Psoas muscle (tissue), 8 donors: ENCODE results near the gene OAS1. TPM values are rescaled to one million over a fixed set of nuclear protein-coding genes. Genes with fewer than 3 reads are reported as not detected.

Experiments
- ATAC-seq, 4 donors: fragments of 200-7000 bp; cut with Tn5 transposase; one replicate each; pipeline ENCODE4 v1.9.1; 2020; ENCODE audit warnings: moderate library complexity in 3 of 4, mild to moderate bottlenecking in 2 of 4
- DNase-seq, 2 donors: peaks; one replicate each; pipeline ENCODE4 v3.0.0-alpha.2; 2020
- H3K27ac ChIP-seq: fragments of 200-600 bp; one replicate; pipeline ENCODE4 v1.8.0; 2022
- H3K27me3 ChIP-seq, 3 donors: fragments of 200-600 bp in 1 of 3; one replicate each; pipeline versions ENCODE4 v1.6.1 to v1.8.0; 2013 to 2022; ENCODE audit warnings: low read length in 2 of 3, mild to moderate bottlenecking in 2 of 3, moderate library complexity in 1 of 3; ENCODE audit not compliant: insufficient read depth in 3 of 3
- H3K36me3 ChIP-seq, 2 donors: fragments of 200-600 bp in 1 of 2; one replicate each; pipeline versions ENCODE4 v1.6.1 to v1.8.0; 2013 to 2022; ENCODE audit warnings: low read depth in 1 of 2, mild to moderate bottlenecking in 1 of 2, moderate library complexity in 1 of 2; ENCODE audit not compliant: insufficient read depth in 1 of 2
- H3K4me1 ChIP-seq: fragments of 200-600 bp; one replicate; pipeline ENCODE4 v1.8.0; 2022
- H3K4me3 ChIP-seq: fragments of 200-600 bp; one replicate; pipeline ENCODE4 v1.8.0; 2022; ENCODE audit warnings: mild to moderate bottlenecking
- H3K9me3 ChIP-seq: fragments of 200-600 bp; one replicate; pipeline ENCODE4 v1.8.0; 2022
- WGBS, 3 donors: extraction: QIAGEN DNeasy Blood & Tissue Kit; methylation state at CpG; one replicate each; pipeline versions ENCODE4 v1.1.6 to v1.1.7; 2013; 5-methylcytosine and 5-hydroxymethylcytosine counted together
- intact Hi-C, 2 donors: fragments of 100-400 bp; cut with DNase I; formaldehyde crosslinking; loops; one replicate each; pipeline versions ENCODE4 v1.11.0 to v1.14.2; 2022
- polyA plus RNA-seq, 3 donors: library from polyadenylated mRNA; stranded (reverse); fragments of 200-250 nt; gene quantifications; one replicate each; pipeline ENCODE4 v1.2.3, GENCODE V29; 2013
- total RNA-seq, 4 donors: library from RNA; stranded (reverse); fragmentation: NEBNext Ultra II Directional in 2 of 4; extraction: Animal tissue kit (Norgen Biotek cat#: 25700) in 2 of 4; gene quantifications; one replicate each; pipeline versions ENCODE4 v1.2.1 to v1.2.4, GENCODE V29; 2021 to 2023
- TF ChIP-seq, protein P1 (sequence below): fragments of 200-600 bp; IDR thresholded peaks from one replicate; pipeline ENCODE4 v1.8.0; 2022; ENCODE audit warnings: antibody characterized with exemption
- donor health status: healthy with polysubstance abuse.
- donor health status: DM: no; HTN: no; CAD: no; lungs with moderate emphysema.
- donor health status: Bipolar disorder and iron deficiency.
- donor health status: healthy.
- donor health status: DM: yes; HTN: yes; CAD: no.
- donor health status: DM: no; HTN: no; CAD: no.
- donor health status: DM: no; HTN: no; CAD: no.
- donor health status: DM: yes; HTN: yes; CAD: no.

OAS1 gene
- total and polyA plus RNA-seq, 7 donors = 0.45 to 3.7 (median 2.2) TPM

DNA sequence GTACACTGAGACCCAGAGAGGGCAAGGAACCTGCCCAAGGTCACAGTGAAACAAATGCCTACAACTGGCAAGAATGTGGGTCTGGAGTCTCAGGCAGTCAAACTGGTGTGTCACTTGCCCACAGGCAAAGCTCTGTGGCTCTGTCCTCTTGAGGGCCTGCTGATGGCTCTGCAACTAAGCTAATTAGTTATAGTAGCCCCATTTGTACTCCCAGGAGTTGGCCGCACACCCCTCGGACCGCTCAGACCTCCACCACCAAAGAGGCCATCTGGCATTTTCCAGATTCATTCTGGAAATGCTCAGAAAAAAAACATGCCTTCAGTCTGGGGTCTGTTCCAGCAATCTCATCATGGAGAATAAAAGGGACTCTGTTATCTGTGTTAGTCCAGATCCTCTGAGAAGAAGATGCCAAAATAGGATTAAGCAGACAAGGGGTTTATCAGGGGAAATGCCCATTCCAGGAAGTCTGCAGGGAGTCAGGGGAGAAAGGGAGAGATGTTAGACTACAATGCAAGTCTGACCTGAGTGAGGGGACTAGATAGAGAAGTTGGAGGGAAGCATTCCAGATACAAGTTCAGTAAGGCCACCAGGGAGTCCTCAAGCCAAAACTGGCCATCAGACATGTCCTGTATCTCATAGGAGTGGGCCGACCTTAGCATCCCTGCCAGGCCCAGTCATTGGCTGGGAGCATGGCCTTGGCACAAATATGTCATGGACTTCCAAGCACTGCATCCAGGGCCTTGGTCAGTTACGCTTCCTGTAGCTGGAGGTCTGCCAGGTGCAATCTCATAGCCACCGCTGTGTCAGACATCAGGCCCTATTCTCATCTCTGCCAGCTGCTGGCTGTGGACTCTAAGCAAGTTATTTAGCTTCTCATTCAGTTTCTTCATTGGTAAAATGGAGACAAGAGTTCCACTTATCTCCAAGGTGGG, 15.4 kb upstream of the OAS1 start:
- DNase-seq (peak in 1 of 2 donors; percentile 39), ATAC-seq (no peak)
- Histone ChIP-seq H3K36me3 (no peaks in the 10 kb centered on the region), H3K4me1 (no peaks in the 10 kb centered on the region), H3K27ac (no peak overlapping the region), H3K4me3 (no peak overlapping the region), H3K9me3 (no peaks in the 10 kb centered on the region), H3K27me3 (peaks cover 0 to 6% (median 0%) of the 10 kb centered on the region in 3 donors)
- WGBS, 3 donors = 18 to 27% (median 27%) methylated on average over 6 of the region's 6 CpGs
- TF ChIP-seq, protein P1, sequence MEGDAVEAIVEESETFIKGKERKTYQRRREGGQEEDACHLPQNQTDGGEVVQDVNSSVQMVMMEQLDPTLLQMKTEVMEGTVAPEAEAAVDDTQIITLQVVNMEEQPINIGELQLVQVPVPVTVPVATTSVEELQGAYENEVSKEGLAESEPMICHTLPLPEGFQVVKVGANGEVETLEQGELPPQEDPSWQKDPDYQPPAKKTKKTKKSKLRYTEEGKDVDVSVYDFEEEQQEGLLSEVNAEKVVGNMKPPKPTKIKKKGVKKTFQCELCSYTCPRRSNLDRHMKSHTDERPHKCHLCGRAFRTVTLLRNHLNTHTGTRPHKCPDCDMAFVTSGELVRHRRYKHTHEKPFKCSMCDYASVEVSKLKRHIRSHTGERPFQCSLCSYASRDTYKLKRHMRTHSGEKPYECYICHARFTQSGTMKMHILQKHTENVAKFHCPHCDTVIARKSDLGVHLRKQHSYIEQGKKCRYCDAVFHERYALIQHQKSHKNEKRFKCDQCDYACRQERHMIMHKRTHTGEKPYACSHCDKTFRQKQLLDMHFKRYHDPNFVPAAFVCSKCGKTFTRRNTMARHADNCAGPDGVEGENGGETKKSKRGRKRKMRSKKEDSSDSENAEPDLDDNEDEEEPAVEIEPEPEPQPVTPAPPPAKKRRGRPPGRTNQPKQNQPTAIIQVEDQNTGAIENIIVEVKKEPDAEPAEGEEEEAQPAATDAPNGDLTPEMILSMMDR = no peak
- intact Hi-C loops = no loop called here

DNA sequence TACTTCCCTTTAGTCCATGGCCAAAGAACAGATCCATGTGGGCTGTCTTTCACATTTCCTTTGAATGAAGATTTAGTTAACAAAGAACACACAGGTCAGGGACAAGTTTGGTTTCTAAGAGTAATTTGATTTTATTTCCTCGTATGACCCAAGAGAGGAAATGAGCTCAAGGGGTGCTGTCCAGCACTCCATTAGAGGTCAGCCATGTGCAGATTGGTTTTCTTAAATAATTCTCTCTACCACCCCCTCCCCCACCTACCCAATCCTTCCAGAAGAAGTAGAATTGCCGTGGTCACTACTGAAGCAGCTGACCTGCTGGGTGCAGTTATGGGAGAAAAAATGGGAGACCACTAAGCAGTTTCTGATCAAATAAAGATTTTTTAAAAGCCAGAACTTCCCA, 13.9 kb upstream of the OAS1 start:
- no peak overlapping the region for H3K4me3 ChIP-seq
- DNase-seq (no peak), ATAC-seq (no peak)
- no peaks in the 10 kb centered on the region for H3K9me3 ChIP-seq
- H3K27ac ChIP-seq = no peak overlapping the region
- peaks cover 0 to 6% (median 0%) of the 10 kb centered on the region in 3 donors for H3K27me3 ChIP-seq
- intact Hi-C loops = no loop called here
- 24 to 39% (median 37%) methylated on average over 2 of the region's 2 CpGs for WGBS, 3 donors
- H3K4me1 ChIP-seq = no peaks in the 10 kb centered on the region
- TF ChIP-seq, protein P1 = no peak
- H3K36me3 ChIP-seq = no peaks in the 10 kb centered on the region

DNA sequence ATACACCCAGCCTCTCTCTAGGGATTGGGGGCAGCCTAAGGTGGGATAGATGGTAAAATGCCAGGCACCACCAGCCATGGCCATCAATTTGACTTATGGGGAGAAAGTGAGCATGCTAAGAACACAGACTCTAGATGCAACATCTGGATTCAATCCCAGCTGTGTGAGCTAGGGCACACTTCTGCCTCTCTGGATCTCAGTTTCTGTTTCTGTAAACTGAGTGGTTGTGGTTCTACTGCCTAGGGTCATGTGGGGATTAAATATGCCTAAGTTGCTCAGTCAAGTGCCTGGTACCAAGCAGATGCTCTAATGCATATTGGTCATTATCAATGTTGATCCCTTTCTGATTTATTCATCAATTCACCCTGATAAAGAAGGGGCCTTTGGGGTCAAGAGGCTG, 12.6 kb upstream of the OAS1 start:
- TF ChIP-seq, protein P1 = no peak
- intact Hi-C loops = no loop called here
- Histone ChIP-seq H3K27ac (no peak overlapping the region), H3K27me3 (peaks cover 0 to 6% (median 0%) of the 10 kb centered on the region in 3 donors), H3K9me3 (no peaks in the 10 kb centered on the region), H3K4me1 (no peaks in the 10 kb centered on the region), H3K36me3 (no peaks in the 10 kb centered on the region), H3K4me3 (no peak overlapping the region)
- DNase-seq (no peak), ATAC-seq (no peak)

DNA sequence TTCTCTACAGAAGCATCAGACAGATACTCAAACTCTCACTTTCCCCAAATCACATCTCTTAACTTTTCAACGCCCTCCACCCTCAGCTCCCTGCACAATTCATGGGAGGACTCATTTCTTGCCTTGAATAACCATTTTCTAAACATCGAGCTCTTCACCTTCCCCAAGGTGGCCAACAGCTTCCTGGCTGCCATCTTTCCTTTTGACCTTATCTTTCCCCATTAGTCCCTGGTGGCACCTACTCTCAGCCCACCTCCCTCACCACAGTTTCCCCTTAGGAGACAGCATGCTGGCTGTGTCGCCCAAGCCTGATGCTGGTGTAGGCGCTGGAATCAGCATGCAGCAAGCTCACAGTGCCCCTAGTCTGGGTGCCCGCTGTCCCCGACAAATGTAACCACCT, 8.4 kb upstream of the OAS1 start:
- Histone ChIP-seq H3K27ac (no peak overlapping the region), H3K36me3 (no peaks in the 10 kb centered on the region), H3K4me3 (no peak overlapping the region), H3K4me1 (no peaks in the 10 kb centered on the region), H3K27me3 (peaks cover 0 to 2% (median 0%) of the 10 kb centered on the region in 3 donors), H3K9me3 (no peaks in the 10 kb centered on the region)
- TF ChIP-seq, protein P1 = no peak
- intact Hi-C loops = no loop called here
- no peak for ATAC-seq
- WGBS, 3 donors = 84 to 89% (median 89%) methylated on average over 6 of the region's 6 CpGs
- DNase-seq = no peak
